Limb (tissue), 2 donors: Measurements from ENCODE around the gene CRIP1.

Source experiments
- DNase-seq, 2 donors: peaks; one replicate each; pipeline ENCODE4 v3.0.0-alpha.2; 2016; ENCODE audit errors: extremely low spot score in 2 of 2

Gene CRIP1, protein sequence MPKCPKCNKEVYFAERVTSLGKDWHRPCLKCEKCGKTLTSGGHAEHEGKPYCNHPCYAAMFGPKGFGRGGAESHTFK

DNA sequence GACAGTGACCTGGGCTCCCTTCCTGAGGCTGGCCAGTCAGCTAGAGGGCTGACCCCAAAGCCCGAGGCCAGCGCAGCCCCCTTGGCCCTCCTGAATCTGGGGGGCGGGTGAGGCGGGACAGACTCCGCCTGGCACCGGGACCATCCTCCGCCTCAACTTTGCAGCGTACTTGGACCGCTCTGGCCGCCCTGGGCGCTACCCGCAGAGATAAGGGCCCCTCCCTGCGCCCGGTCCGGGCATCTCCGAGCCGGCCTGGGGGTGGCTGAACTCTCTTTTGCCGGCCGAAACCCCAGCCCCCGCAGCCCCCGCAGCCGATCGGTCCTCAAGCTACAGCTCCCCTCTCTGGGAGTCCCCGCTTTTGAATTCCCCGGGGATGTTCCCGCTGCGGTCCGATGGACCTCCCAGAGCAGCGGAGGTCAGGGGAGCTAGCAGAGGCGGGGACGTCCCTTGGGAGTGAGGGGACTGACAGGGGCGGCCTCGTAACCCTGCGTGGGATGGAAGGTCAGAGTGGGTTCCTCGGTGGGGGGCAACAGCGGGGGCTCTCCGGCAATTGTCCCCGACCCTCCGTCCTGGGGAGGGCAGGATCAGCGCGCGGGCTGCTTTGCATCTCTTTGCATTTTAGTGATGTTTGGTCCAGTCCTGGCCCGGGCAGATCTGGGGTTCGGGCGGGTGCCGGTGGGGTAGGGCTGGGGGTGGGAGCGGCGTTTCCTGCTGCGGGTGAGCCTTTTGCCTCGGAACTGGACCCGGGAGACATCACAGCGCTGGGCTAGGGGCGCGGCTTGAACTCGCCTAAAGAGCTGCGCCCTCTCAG lies at the start of gene CRIP1:
Gene CRIP1 (plus strand): TSS at position 724 of the 811 bp plus-strand sequence. CDS start 374 bp downstream, outside the sequence.
- DNase-seq, result peak in 1 of 2 donors; percentile 72

DNA sequence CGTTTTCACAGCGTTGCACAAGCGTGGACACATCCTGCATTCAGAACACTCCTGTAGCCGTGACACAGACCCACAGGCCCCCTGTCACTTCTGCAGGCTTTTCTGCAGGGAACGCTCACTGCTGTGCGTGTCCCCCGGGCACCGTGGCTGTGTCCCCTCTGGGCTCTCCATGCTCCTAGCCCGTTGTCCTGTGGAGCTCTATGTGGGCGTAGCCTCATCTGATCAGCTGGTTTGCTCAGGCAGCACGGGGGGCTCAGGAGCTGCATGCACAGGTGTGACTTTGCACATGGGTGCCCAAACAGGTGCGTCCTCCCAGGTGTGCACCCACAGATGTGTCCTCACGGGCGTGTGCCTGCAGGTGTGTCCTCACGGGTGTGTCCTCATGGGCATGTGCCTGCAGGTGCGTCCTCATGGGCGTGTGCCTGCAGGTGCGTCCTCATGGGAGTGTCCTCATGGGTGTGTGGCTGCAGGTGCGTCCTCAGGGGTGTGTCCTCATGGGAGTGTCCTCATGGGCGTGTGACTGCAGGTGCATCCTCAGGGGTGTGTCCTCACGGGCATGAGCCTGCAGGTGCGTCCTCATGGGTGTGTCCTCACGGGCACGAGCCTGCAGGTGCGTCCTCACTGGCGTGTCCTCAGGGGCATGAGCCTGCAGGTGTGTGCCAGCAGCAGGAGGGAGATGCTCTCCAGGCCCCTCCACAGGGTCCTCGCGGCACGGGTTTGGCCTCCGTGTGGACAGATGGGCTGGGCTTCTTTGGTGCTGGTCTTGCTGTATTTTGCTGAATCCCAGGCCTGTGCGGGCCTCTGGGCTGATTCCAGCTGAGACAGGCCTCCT lies 49.6 kb upstream of the CRIP1 start:
- no peak for DNase-seq

DNA sequence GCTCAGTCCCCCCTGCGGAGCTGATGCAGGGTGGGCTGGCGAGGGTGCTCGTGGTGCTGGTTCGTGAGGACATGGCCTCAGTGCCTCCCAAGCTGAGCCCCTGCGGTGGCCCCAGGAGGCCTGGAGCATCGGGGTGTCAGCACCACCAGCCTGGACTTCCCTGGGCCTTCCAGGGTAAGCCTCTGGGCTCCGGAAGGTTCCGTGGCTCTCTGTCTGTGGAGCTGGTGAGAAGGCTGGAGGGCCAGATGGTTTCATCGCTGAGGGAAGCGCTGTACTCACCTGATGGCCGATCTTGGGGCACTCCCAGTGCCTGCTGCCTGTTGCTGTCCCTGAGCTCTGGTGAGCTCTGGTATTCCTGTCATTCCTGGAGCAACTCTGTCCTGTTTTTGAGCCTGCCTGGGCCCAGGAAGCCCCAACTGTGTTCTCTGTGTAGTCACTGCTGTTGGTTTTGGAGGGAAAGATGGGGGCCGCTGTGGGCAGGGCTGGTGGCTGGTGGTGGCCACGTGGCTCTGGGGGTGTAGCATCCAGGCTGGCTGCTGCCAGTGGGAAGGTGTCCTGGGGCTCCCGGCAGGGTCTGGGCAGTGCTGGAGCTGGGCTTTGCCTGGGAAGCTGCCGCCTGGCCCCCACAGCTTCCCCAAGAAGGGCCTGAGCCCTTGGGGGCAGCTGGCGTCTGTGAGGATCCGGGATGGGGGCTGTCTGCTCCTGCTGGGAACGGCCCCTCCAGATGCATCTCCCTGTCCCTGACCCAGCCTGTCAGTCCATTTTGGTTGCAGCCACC lies 48.8 kb upstream of the CRIP1 start:
- DNase-seq, result no peak

DNA sequence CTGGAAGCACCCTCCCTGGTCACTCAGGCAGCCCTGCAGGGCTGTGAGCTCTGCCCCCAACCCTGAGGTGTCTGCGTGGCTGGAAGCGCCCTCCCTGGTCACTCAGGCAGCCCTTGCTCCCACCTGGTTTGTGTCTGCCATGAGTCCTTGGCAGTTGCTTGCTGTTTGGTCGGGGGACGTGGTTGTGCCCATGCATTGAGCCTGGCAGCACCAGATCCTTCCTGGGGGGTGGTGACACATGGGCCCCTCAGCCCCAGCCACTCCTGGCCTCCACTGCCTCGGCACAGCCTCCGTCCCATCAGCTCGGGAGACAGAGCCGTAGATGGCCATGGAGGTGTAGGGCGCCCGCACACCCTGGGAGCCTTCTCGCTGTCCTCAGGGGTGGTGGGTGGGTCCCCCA lies 47.5 kb upstream of the CRIP1 start:
- no peak for DNase-seq

DNA sequence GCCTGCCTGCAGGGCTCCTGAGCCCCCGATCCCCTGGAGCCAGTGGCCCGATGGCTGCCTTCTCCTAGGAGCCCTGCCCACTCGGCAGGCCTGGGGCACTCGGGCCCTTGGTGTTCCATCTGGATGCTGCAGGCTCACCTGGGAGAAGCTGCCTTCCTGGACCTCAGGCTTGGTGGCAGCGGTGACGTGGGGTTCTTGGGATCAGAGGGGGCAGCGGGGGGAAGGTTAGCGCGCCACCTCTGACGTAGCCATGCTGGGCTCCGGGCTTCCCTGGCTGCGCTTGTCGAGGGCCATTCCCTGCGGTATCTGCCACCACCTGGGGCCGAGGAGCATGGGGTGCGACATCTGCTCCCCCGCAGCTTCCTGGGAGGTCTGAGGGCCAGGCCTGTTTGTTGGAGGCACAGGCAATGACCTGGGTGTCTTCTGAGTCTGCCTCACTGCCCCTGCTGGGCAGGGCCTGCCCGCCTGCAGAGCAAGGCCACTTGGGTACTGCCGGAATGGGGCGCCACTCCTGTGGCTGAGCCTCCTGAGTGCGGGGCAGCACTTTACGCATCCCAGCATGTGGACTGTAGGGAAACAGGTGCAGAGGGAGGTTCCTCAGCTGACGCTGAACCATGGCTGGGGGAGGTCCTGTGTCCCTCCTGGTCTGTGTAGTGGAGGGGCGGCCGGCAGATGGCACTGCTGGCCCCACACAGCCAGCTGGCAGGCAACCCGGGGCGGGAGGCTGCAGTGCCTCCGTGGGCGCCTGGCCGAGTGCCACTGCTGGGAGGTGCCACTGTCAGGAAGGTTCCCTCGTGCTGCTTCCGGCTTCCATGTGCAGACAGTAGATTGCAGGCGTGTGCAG lies 46.8 kb upstream of the CRIP1 start:
- no peak for DNase-seq

DNA sequence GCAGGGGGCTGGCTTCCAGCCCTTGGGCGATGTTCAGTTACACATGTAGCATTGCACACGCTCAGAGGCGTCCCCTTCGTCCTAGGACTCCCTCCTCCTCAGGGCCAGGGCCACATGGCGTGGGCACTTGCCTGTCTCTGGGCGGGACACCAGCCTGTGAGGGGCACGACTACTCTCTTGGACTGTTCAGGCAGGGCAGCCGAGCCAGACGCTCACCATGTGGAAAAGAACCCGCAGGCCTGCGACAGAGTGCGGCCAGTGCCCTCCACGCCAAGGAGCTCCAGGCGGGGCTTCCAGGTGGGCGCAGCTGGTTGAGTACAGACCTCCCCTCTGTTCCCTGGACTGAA lies 46.2 kb upstream of the CRIP1 start:
- DNase-seq, result no peak

DNA sequence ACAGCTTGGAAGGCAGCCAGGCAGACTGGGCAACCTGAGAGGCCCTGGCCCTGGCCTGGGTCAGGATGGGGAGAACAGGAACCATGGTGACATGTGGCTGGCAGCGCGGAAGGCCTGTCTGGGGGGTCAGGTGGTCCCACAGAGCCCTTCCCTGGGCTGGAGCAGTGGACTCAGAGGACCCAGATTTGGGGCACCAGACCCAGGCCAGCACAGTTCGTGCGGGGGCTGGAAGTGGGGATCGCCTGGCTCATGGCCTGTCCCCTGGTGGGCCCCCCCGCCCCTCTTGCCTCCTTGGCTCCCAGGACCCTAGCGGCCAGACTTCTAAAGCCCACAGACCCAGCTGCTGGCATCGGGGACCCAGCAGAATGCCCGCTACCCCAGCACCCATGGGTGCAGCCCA lies 45.7 kb upstream of the CRIP1 start:
- no peak for DNase-seq

DNA sequence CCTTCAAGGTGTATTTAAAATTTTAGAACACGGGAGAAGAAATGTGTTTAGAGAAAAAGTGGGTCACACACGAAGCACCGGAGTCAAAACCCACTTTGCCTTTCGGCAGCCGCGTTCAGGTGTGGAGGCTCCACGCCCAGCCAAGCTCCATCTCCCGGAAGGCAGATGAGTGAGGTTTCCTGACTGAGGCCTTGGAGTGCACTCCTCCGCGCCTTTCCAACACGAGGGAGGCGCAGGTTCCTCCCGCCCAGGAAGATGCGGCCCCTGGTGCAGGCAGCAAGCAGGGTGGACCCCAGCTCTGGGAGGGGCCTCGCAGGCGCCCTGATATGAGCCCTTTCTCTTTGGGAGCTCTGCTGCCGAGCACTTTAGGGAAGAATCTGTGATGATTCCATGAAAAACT lies 44.6 kb upstream of the CRIP1 start:
- no peak for DNase-seq

DNA sequence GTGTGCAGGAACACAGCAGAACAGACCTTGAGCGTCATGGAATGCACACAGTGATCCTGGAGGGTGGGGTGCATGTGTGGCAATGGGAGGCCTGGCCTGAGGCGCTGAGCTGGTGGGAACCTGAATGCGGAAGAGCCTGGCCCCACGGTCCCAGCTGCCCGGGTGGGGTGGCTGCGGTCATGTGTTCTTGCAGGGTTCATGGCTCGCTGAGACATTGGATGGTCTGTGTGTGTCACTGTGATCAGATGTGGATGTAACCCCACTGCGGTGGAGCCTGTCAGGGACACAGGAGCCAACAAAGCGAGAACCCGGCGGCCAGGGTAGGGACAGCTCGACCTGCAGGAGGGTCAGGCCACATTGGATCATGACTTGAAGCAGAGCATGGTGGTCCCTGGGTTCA lies 43.9 kb upstream of the CRIP1 start:
- DNase-seq, result no peak

DNA sequence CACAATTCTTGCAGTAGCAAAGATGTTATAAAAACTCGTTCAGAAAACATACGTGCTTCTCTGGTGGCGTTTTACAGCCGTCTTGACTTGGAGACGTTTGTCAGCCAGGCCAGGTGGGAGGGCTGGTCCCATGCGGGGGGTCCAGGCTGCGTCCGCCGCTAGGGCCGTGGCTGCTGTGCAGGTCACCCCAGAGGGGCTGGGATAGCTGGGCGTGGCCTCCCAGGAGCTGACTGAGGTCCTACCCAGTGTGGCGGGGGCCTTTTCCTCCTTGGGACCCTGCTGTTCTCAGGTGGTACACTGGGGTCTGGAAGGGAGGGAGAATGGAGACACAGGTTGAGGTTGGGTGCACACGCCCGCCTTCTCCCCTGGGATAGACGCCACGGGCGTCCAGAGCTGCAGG lies 41.8 kb upstream of the CRIP1 start:
- DNase-seq, result no peak

DNA sequence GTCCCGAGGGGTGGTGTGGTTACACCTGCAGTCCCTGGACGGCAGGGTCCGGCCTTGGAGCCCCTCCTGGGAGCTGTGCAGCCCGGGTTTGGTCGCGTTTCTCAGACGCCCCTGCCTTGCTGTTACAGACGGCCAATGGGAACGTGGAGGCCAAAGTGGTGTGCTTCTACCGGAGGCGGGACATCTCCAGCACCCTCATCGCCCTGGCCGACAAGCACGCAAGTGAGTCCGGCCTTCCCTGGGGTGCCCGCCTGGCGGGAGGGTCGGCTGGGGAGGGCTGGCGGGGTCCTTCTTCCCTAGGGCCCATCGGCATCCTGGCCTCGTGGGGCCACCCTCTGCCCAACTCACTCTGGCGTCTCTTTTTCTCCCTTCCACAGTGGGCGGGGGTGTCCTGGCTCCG lies 41.4 kb upstream of the CRIP1 start:
- no peak for DNase-seq

DNA sequence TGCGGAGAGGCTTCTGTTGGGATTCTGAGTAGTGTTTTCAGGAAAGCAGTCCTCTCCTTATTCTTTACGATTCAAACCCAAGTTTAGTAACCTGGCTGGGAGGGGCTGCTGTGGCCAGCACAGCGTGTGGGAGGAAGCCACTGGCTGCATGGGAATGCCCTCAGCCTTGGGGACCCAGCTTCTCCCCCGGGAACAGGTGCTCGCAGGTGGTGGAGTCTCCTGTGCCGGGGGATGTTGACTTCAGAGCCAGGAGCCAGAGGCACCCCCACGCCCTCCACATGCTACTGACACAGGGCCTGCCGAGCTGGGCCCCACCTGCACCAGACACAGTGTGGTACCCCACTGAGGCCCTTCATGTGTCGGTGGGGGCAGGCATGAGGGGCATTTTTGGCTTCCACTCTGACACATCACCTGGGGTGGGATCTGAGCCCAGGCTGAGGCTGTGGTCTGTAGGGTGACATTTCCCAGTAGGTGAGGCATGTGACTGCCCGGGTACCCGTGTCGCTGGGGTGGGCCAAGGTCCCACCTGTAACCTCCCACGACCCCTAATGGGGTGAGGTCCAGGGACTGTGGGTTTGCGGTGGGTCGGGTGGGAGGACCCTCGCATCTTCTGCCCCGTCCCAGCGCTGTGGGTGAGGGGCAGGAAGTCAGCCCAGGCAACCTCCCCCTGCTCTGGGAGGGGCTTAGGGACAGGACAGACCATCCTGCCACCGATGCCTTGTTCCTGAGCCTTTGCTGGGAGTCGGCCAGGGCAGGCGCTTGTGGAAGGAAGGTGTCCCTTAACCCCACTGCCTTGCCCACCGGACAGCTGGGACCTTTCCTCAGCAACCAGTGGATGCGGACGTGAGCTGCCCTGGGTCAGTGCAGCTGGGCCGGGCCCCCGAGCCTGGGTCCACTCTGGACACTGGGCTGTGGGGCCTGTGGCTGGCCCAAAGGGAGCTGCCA lies 40.5 kb upstream of the CRIP1 start:
- no peak for DNase-seq

DNA sequence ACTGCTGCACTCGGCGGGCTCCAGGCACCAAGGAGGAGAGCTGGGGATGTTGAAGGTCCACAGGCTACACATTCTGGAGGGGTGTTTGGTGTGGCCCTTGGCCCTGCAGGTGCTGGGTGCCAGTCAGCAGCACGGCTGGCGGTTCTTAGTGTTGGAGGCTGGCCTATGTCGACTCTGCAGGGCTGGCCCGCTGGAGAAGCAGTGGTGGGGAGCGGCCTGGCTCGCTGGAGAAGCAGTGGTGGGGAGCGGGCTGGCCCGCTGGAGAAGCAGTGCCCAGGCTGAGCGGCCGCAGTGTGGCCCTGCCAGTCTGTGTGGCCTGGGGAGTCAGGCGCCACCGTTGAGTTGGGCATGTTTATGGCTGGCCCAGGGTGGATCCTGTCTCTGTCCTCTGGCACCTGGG lies 39.7 kb upstream of the CRIP1 start:
- DNase-seq, result no peak

DNA sequence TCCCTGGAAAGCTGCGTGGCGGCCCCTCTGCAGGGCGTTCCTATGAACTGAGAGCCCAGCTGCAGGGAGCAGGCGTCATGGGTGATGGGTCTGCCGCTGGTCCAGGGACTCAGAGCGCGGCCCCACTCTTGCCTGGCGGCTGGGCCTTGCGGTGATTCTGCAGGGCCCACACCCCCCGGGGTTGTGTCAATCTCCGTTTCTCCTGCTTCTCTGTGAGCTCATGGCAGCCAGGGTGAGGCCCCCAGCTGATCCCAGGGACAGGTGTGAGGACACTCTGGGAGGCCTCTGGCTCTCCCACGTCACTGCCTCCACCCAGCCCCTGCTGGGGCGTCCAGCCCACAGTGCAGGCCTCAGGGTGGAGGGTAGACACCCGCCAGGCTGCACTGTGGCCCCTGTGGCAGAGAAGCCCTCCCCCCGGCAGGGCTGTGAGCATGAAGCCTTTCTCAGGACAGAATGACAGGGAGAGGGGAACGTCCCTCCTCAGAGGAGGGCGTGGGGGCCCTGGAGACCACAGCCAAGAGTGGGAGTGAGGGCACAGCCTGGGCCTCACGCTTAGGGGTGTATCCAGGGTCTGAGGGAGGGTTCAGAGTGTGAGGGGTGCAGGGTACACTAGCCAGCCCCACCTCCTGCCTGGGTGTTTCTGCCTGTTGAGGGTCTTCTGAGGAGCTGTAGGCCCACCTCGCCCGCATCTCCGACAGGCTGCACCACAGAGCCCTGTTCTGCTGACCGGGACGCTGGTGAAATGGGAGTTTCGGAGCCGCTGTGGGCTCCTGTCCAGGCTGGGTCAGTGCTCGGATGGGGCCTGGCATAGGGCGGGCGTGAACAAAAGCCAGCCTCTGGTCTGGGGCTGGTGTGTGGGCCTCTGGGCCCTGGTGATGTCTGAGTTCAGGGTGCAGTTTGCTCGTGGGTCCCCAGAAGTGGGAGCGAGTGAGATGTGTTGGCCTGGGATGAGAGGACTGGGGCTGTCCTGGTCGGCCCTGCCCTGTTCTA lies 38.7 kb upstream of the CRIP1 start:
- DNase-seq, result no peak

DNA sequence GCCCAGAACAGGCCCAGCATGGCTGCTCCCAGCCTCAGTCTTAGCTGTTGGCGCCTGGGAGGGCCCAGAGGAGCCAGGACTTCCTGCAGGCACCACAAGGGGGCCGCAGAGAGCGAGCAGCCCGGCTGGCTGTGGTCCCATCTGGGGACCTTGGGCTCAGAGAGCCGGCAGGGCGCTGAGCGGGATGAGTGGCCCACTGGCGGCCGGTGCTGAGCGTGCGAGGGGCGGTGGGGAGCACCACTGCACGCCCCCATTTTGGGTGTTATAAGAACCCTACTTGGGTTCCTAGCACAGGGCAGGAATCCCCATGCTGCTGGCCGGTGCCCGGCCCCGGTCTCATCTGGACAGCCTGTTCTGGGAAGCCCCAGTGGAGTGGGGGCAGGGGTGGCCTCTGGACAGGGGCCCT lies 38.0 kb upstream of the CRIP1 start:
- peak; percentile 24 to 79 for DNase-seq

DNA sequence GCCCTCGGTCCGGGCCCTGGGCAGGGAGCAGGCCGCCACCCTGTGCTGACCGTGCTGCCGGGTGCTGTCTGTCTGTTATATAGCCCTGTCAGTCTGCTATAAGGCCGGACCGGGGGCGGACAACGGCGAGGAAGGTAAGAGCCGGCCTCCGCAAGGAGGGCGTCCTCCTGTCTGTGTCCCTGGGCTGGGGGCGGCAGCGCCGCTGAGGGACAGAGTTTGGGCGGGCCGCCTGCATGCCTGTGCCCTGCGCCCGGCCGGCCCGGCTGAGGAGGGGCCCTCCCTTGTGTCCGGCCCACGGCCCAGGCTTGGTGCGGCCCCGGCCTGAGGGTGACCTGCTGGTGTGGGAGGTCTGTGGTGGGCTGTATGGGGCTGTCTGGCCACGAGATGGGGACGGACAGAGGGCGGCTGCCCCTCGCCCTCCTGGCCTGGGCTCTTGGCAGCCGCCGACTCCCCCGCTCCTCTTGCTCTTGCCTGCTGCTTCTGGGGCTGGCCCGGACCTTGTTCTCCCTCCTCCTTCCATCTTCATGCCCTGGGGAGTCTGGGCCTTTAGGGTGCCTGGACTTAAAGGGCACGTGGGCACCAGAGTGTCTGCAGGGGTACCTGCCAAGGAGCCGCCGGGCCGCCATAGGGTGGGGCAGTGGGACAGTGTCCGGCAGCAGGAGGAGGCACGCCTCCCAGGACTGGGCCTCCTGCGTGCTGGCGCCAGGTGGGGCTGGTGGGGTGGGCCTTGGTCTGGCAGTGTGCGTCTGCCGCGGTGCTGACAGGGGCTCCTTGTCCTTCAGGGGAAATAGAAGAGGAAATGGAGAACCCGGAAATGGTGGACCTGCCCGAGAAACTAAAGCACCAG lies 37.2 kb upstream of the CRIP1 start:
- no peak for DNase-seq

DNA sequence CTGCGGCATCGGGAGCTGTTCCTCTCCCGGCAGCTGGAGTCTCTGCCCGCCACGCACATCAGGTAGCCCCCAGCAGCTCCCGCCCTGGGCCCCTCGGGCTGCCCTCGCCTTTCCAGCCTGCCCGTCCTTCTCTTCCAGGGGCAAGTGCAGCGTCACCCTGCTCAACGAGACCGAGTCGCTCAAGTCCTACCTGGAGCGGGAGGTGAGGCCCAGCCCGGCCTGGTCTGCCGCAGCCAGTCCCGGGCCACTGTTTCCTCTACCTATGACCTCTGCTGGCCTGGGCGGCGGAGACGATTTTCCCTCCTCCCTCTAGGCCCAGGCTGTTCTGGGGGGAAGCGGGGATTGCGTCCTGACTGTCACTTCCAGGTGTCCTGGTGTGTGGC lies 36.6 kb upstream of the CRIP1 start:
- DNase-seq, result no peak
